Lung (tissue), 12 donors: ENCODE data around the gene VWA5B1. TPM values are rescaled to one million over a fixed set of nuclear protein-coding genes. Genes with fewer than 3 reads are reported as not detected.

Experiments used
- ATAC-seq: fragments of 200-7000 bp; cut with Tn5 transposase; one replicate; pipeline ENCODE4 v1.9.1; 2020; ENCODE audit warnings: moderate number of reproducible peaks; ENCODE audit not compliant: insufficient read depth, low FRiP score
- DNase-seq, 3 donors: peaks; one replicate each; pipeline ENCODE4 v3.0.0-alpha.2; 2013 to 2017
- H3K27ac ChIP-seq, 2 donors: one replicate each; pipeline ENCODE4 v1.5.1; 2013; ENCODE audit warnings: mild to moderate bottlenecking in 2 of 2, moderate library complexity in 2 of 2, control low read depth in 1 of 2, inconsistent platforms in 1 of 2, low read depth in 1 of 2, low read length in 1 of 2
- H3K27me3 ChIP-seq, 3 donors: one replicate each; pipeline ENCODE4 v1.5.1; 2013; ENCODE audit warnings: low read length in 2 of 3; ENCODE audit not compliant: control insufficient read depth in 3 of 3, insufficient read depth in 3 of 3
- H3K36me3 ChIP-seq, 4 donors: one replicate each; pipeline ENCODE4 v1.5.1; 2013; ENCODE audit warnings: low read length in 4 of 4, mild to moderate bottlenecking in 1 of 4, moderate library complexity in 1 of 4; ENCODE audit not compliant: control insufficient read depth in 4 of 4, insufficient read depth in 4 of 4
- H3K4me1 ChIP-seq, 5 donors: one replicate each; pipeline ENCODE4 v1.5.1; 2013; ENCODE audit warnings: low read length in 5 of 5, mild to moderate bottlenecking in 2 of 5, moderate library complexity in 1 of 5; ENCODE audit not compliant: control insufficient read depth in 5 of 5, insufficient read depth in 5 of 5
- H3K4me3 ChIP-seq: one replicate; pipeline ENCODE4 v1.5.1; 2013; ENCODE audit warnings: mild to moderate bottlenecking, control low read depth, moderate library complexity
- H3K9ac ChIP-seq, 2 donors: one replicate each; pipeline ENCODE4 v1.5.1; 2013; ENCODE audit warnings: low read length in 2 of 2, control low read depth in 1 of 2; ENCODE audit not compliant: insufficient read depth in 1 of 2
- H3K9me3 ChIP-seq, 4 donors: one replicate each; pipeline ENCODE4 v1.5.1; 2013; ENCODE audit warnings: low read length in 3 of 4, mild to moderate bottlenecking in 1 of 4, moderate library complexity in 1 of 4; ENCODE audit not compliant: control insufficient read depth in 4 of 4, insufficient read depth in 3 of 4
- WGBS, 2 donors: extraction: QIAGEN DNeasy Blood & Tissue Kit; methylation state at CpG; one replicate each; pipeline ENCODE4 v1.1.7; 2013; 5-methylcytosine and 5-hydroxymethylcytosine counted together
- polyA plus RNA-seq, 2 donors: library from polyadenylated mRNA; stranded (reverse); fragments of 200-250 nt; gene quantifications; one replicate each; pipeline ENCODE4 v1.2.1, GENCODE V29; 2013
- total RNA-seq, 2 donors: library from RNA; depleted of rRNA in 1 of 2; stranded (reverse); fragments of >200 nt in 1 of 2; gene quantifications; one replicate each; pipeline ENCODE4 v1.2.1, GENCODE V29; 2014 to 2021
- TF ChIP-seq, protein P1 (sequence below): IDR thresholded peaks from 2 replicates; pipeline ENCODE4 v1.5.1; 2012; ENCODE audit warnings: mild to moderate bottlenecking; ENCODE audit errors: control extremely low read depth, extremely low read depth
- donor health status: control.
- donor health status: control.
- donor health status: Bipolar disorder and iron deficiency.
- donor health status: healthy.
- donor health status: DM: yes; HTN: yes; CAD: no.

Gene VWA5B1
- total and polyA plus RNA-seq, 4 donors: 0.02 to 0.40 (median 0.26) TPM

DNA sequence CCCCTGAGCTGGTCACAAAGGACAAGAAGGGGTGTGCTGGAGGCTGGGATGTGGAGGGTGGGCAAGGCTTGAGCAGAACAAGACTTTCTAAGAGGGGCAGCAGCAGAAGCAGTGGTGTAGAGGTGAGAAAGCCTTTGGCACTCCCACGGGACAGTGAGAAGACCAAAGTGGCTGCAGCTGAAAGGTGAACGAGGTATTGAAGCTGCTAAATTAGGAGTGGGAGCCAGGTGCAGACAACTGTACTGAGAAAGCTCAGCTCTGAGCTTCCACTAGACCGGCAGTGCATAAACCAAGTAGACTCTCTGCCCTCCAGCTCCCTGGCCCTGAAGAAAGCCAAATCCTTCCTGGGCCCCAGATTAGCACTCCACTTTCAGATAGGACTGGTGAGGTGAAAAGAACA, 93.0 kb downstream of the VWA5B1 start:
- no peaks in the 10 kb centered on the region for H3K9me3 ChIP-seq
- no peak overlapping the region for H3K9ac ChIP-seq
- H3K27ac ChIP-seq: no peak overlapping the region
- H3K4me3 ChIP-seq: no peak overlapping the region
- peaks cover 0 to 4% (median 0%) of the 10 kb centered on the region in 5 donors for H3K4me1 ChIP-seq
- ATAC-seq (no peak), DNase-seq (no peak)
- TF ChIP-seq, protein P1, sequence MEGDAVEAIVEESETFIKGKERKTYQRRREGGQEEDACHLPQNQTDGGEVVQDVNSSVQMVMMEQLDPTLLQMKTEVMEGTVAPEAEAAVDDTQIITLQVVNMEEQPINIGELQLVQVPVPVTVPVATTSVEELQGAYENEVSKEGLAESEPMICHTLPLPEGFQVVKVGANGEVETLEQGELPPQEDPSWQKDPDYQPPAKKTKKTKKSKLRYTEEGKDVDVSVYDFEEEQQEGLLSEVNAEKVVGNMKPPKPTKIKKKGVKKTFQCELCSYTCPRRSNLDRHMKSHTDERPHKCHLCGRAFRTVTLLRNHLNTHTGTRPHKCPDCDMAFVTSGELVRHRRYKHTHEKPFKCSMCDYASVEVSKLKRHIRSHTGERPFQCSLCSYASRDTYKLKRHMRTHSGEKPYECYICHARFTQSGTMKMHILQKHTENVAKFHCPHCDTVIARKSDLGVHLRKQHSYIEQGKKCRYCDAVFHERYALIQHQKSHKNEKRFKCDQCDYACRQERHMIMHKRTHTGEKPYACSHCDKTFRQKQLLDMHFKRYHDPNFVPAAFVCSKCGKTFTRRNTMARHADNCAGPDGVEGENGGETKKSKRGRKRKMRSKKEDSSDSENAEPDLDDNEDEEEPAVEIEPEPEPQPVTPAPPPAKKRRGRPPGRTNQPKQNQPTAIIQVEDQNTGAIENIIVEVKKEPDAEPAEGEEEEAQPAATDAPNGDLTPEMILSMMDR: no peak
- H3K36me3 ChIP-seq: no peaks in the 10 kb centered on the region
- H3K27me3 ChIP-seq: peaks cover 0 to 36% (median 3%) of the 10 kb centered on the region in 3 donors
- 48 to 56% methylated on average over 3 of the region's 3 CpGs for WGBS, 2 donors

DNA sequence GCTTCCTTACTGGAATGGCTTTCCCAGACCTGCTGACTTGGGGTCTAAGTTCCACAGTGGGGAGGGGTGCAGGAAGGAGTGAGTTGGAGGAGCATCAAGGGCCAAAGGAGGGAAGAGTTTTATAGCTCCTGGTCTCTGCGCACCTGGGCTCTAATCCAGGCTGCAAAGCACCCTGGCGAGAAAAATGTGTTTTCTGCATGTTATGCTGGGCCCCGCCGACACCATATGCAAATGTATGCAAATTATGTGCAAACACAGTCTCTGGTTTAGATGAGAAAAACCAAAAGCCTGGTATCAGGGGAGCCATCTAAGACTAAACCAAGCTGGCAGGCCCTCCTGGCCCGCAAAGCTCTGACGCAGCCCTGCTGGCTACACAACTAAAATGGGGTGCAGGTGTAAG, 95.0 kb downstream of the VWA5B1 start:
- H3K36me3 ChIP-seq: no peaks in the 10 kb centered on the region
- H3K27ac ChIP-seq: no peak overlapping the region
- H3K27me3 ChIP-seq: peaks cover 0 to 32% (median 3%) of the 10 kb centered on the region in 3 donors
- no peaks in the 10 kb centered on the region for H3K9me3 ChIP-seq
- H3K4me1 ChIP-seq: peaks cover 0 to 18% (median 5%) of the 10 kb centered on the region in 5 donors
- no peak overlapping the region for H3K4me3 ChIP-seq
- DNase-seq (no peak), ATAC-seq (no peak)
- H3K9ac ChIP-seq: no peak overlapping the region
- WGBS, 2 donors: 39 to 47% methylated on average over 6 of the region's 6 CpGs
- TF ChIP-seq, protein P1: no peak

DNA sequence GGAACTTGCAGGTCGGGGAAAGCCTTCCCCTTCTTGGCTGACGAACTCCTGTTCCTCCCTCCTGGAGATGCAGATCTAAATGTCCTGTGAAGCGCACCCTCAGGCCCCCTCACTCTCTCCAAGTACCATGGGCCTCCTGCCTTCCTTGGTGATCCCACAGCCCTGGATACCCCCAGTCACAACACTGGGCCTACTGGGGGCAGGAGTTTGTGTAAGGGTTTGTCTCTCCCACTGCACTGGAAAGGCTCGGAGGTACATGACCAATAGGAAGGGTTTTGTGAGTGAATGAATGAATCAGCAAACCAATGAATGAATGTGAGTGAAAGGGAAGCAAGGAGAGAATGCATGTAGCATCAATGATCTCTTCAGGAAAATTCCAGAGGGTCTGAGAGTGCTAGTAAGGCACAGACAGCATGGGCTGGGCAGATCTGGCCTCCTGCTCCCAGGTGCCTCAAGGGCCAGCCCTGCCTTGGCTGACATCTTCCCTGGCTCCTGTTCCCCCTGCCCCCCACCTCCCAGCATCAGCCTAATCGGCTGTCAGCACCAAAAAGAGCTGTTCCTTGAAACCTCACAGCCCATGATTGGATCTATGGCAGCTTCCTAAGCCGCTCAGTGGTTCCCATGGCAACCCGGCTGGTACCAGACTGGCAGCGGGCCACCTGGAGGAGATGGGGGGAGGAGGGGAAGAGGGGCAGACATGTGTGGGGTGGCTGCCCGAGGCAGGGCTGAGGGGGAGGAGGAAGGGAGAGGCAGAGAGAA, 95.8 kb downstream of the VWA5B1 start:
- peaks cover 0 to 18% (median 5%) of the 10 kb centered on the region in 5 donors for H3K4me1 ChIP-seq
- H3K4me3 ChIP-seq: no peak overlapping the region
- TF ChIP-seq, protein P1: no peak
- no peaks in the 10 kb centered on the region for H3K36me3 ChIP-seq
- no peak overlapping the region for H3K27ac ChIP-seq
- 39 to 52% methylated on average over 9 of the region's 9 CpGs for WGBS, 2 donors
- H3K9ac ChIP-seq: no peak overlapping the region
- H3K27me3 ChIP-seq: peaks cover 0 to 31% (median 3%) of the 10 kb centered on the region in 3 donors
- peaks cover 0 to 2% (median 0%) of the 10 kb centered on the region in 4 donors for H3K9me3 ChIP-seq
- ATAC-seq (no peak), DNase-seq (no peak)
